H54 (cell line): ENCODE results near the gene WWOX.

Experiments
- DNase-seq: peaks from one replicate; pipeline ENCODE4 v3.0.0; 2011; ENCODE audit warnings: low spot score, mixed read lengths; ENCODE audit not compliant: insufficient read length
- FAIRE-seq: peaks from 3 replicates; lab custom pipeline; 2011; peaks lifted over from hg19 to GRCh38; lab: Jason Lieb, UNC
- POLR2A ChIP-seq: IDR thresholded peaks from 2 replicates; pipeline ENCODE4 v1.6.1; 2011; ENCODE audit warnings: low read depth, mild to moderate bottlenecking, low read length

The WWOX gene

GRCh38 chr16:78783570-78784079 is 684.2 kb downstream of the WWOX start:
- FAIRE-seq = no peak
- no peak for DNase-seq
- no peak for TF ChIP-seq POLR2A

GRCh38 chr16:78784771-78785170 is 685.3 kb downstream of the WWOX start:
- no peak for DNase-seq
- no peak for TF ChIP-seq POLR2A
- FAIRE-seq = no peak

- no peak for DNase-seq
- no peak for FAIRE-seq
- no peak for TF ChIP-seq POLR2A
Measured at GRCh38 chr16:78785218-78785617, 685.8 kb downstream of the WWOX start.

- no peak for FAIRE-seq
- no peak for DNase-seq
- TF ChIP-seq POLR2A = no peak
Measured at GRCh38 chr16:78786635-78787034, 687.2 kb downstream of the WWOX start.

- FAIRE-seq = no peak
Measured at GRCh38 chr16:78788276-78788675, 688.8 kb downstream of the WWOX start.

GRCh38 chr16:78788696-78789095 is 689.2 kb downstream of the WWOX start:
- no peak for TF ChIP-seq POLR2A
- FAIRE-seq (no peak), DNase-seq (no peak)

More at GRCh38 chr16:78788276-78788675, 688.8 kb downstream of the WWOX start:
- DNase-seq = no peak
- no peak for TF ChIP-seq POLR2A

GRCh38 chr16:78789561-78789960 is 690.1 kb downstream of the WWOX start:
- FAIRE-seq = no peak
- no peak for DNase-seq
- TF ChIP-seq POLR2A = no peak

- FAIRE-seq (no peak), DNase-seq (no peak)
- TF ChIP-seq POLR2A = no peak
Measured at GRCh38 chr16:78791011-78791410, 691.6 kb downstream of the WWOX start.

GRCh38 chr16:78791926-78792325 is 692.5 kb downstream of the WWOX start:
- TF ChIP-seq POLR2A = no peak
- FAIRE-seq (no peak), DNase-seq (no peak)

GRCh38 chr16:78792952-78793351 is 693.5 kb downstream of the WWOX start:
- TF ChIP-seq POLR2A = no peak
- DNase-seq (no peak), FAIRE-seq (no peak)

- DNase-seq (no peak), FAIRE-seq (no peak)
- TF ChIP-seq POLR2A = no peak
Measured at GRCh38 chr16:78794581-78795250, 695.3 kb downstream of the WWOX start.

GRCh38 chr16:78795433-78795832 is 696.0 kb downstream of the WWOX start:
- no peak for DNase-seq
- FAIRE-seq = no peak
- no peak for TF ChIP-seq POLR2A

GRCh38 chr16:78796221-78796866 is 696.9 kb downstream of the WWOX start:
- no peak for TF ChIP-seq POLR2A
- FAIRE-seq (peak; percentile 85), DNase-seq (peak; percentile 31)

- no peak for DNase-seq
- TF ChIP-seq POLR2A = no peak
- no peak for FAIRE-seq
Measured at GRCh38 chr16:78799429-78799828, 700.0 kb downstream of the WWOX start.

GRCh38 chr16:78800523-78800922 is 701.1 kb downstream of the WWOX start:
- no peak for TF ChIP-seq POLR2A
- FAIRE-seq = no peak
- no peak for DNase-seq
